NCI-H128 (cell line): ENCODE data around the gene PXT1.
A peak's percentile ranks its signal among the peaks of the same experiment; 100 is the strongest.
"Not testable (repeated sequence)": the region's sequence is repeated elsewhere in the genome, so short reads cannot be mapped to it uniquely, and the experiment has no call there.

ENCODE experiments used
- DNase-seq: peaks from one replicate; lab custom pipeline; 2025; ENCODE audit not compliant: unreplicated experiment; lab: John Stamatoyannopoulos, UW

Gene PXT1, protein sequence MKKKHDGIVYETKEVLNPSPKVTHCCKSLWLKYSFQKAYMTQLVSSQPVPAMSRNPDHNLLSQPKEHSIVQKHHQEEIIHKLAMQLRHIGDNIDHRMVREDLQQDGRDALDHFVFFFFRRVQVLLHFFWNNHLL

DNA sequence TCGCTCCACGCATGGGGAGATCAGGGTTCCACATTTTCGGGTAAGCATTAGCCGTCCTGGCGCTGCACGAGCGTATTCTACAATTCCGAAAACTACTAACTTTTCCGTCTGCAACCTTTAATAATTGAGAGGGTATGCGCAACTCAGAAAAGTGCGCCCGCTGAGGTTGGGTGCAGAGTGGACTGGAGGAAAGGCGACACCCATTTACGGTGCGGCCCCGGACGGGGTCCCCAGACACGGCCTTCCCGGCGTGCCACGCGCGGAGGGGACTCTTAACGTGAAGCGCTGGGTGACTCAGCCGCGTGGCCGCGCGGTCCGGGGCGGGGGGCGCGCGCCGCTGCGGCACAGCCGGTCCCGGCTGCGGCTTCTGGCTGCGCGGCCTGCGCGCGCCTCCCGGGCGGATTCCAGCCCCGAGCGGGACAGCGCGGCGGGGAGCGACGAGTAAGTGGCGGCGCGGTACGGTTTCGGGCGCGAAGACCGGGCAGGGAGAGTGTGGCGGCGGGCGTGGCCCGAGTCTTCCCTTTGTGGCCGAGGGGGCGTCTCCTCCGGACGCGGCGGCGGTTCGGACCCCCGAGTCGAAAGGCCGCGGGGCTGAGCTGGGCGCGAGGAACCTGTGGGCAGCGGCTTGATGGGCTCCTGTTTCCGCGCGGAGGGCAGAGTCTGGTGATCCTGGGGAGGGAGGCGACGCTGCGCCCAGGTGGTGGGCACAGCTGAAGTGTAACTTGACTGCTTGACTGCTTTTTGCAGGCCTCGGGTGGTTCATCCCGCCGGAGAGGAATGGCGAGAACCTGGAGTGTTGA lies at the start of gene PXT1, which contains the start of gene KCTD20:
Gene PXT1, minus strand, starts transcription at position 184 of the 800 bp plus-strand sequence. CDS start 16,772 bp downstream, outside the sequence.
Gene KCTD20, plus strand, starts transcription at position 330 of the 800 bp plus-strand sequence. CDS start 27,098 bp downstream, outside the sequence.
- peak; percentile 74 for DNase-seq

DNA sequence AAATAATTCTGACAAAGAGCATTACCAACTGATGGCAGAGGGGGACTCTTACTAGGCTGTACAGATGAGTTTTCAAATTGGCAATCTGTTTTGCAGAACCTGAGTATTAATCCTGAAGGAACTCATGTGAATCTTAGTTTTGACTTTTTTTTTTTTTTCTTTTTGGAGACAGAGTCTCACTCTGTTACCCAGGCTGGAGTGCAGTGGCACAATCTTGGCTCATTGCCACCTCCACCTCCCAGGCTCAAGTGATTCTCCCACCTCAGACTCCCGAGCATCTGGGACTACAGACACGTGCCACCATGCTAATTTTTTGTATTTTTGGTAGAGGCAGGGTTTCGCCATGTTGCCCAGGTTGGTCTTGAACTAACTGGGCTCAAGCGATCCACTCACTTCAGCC lies 49.4 kb upstream of the PXT1 start:
- DNase-seq, result no peak

DNA sequence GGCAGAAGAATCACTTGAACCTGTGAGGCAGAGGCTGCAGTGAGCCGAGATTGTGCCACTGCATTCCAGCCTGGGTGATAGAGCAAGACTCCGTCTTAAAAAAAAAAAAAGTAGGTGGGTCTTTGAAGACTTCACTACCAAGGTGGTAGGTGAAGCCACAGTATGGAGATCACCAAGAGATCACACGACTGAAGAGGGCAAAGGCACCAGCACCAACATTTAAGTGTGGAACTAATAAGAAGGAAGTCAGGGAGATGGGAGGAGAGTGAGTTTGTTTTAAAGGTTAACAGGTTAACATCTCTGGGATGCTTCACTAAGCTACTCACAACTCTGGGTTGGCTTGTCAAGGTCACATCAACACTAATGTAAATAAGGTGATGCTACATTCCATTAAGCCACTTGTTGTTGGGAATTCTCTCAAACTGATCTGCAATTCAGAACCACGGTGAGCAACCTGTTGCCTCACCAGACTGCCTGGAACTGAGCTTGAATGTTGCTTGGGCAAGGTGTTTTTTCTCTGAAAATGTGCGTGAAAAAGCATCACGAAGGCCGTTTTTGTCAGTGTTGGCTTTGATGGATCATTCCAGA lies 48.8 kb upstream of the PXT1 start:
- no peak for DNase-seq

DNA sequence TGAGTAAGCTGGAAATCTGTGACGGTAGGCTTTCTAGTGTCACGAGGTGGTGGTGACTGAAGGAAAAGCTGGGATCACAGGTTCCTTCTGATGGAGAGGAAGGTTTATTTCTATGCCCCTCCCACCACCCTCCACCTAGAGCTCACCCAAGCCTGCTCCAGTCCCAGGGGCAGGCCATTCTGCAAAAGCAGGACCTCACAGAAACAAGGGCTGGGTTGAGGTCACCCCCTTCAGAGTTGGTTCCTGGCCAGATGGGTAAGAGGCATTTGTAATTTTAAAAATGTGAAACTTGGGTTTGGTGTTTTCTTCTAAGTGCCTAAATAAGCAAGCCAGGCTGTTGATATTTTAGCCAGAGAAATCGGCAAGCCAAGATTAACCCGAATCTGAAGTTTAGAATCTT lies 46.8 kb upstream of the PXT1 start:
- DNase-seq, result no peak

DNA sequence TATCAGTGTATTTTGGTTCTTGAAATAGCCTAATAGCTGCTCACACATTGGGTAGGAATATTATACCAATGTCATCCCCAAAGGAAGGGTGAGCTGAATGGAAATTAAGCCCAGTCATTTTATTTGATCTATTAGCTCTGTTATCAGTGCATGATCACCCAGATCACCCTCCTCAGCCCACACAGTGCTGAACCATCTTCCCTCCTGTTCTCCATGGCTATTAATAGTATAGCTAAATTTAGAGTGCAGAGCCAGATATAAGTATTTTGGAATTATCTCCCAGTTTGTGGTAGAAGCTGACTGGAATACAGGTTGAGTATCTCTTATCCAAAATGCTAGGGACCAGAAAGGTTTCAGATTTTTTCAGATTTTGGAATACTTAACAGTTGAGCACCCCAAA lies 45.6 kb upstream of the PXT1 start:
- no peak for DNase-seq

DNA sequence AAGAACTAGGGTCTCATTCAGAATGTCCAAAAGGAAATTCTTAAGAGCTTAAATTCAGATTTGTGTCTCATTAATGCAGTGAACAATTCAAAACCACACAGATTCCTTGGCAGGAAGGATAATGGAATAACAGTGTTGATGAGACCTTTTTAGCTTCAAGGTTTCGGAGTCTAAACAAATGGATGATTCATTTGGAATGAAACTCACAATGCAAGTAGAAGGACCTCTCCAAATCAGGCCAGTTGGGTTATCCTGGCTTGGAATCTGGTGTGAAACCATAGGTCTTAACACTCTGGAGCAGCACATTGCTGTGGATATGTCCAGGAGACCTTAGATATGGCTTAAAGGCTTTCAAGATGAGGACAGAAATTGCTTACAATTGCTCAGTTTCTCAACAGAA lies 45.0 kb upstream of the PXT1 start:
- DNase-seq, result no peak

DNA sequence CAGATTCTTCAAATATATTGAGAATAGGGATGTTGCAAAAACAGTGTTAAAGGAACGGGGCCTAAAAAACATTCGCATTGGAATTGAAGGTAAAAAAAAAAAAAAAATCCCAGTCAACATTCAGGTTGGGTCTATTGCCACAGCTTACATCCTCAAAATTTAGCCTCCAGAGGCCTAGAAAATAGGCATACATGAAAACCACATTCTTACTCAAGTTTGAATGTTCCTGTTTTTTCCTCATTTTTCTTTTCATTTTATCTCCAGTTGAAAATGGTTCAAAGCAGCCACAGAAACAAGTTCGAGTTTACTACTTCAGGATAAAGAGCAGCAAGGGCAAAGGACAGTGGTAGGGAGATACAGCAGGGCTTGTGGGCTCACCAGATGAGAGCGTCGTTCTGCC lies 42.1 kb upstream of the PXT1 start:
- no peak for DNase-seq

DNA sequence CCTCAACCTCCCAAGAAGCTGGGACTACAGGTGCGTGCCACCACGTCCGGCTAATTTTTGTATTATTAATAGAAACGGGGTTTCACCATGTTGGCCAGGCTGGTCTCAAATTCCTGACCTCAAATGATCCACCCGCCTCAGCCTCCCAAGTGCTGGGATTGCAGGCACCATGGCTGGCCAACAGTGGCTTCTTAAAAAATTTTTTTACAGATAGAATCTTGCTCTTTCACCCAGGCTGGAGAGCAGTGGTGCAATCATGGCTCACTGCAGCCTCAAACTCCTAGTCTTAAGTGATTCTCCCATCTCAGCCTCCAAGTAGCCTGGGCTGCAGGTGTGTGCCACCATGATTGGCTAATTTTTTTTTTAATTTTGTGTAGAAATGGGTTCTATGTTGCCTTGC lies 40.7 kb upstream of the PXT1 start:
- DNase-seq, result not testable (repeated sequence)

DNA sequence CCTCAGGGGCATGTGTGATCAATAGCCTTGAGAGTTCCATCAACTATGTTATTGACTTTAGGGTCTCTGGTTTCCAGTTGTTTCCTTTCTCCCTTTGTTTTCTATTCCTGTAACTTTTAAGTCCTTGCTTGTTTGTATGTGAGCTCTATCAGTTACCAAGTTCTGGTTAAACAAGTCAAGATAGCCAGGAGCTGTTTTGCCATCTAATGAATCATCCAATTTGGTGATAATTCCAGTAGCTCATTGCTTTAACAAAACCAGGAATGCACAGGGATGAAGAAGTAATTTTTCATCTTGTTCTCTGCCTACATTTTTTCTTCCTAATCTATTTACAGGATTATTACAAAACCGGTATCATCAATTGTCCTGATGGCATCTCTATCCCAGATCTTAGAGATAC lies 36.6 kb upstream of the PXT1 start:
- DNase-seq, result no peak

DNA sequence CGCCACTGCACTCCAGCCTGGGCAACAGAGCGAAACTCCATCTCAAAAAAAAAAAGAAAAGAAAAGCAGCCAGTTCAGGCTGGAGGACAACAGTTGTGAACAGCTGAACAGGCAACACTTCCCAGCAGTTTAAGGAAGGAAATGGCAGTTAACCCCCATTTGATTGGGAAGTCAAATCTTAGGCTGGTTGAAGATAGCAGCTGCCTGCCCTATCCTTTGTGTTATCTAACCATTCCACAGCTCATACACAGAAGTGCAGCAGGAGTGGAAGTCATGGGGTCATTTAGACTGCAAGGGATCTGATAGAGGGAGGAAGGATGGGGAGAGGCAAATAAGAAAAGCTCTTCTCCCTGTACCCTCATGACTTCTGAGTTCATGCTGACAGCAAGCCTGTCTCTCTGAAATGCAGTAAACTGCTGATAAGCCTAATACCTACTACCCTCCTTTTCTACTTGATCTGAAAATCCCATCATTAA lies 35.4 kb upstream of the PXT1 start:
- no peak for DNase-seq

DNA sequence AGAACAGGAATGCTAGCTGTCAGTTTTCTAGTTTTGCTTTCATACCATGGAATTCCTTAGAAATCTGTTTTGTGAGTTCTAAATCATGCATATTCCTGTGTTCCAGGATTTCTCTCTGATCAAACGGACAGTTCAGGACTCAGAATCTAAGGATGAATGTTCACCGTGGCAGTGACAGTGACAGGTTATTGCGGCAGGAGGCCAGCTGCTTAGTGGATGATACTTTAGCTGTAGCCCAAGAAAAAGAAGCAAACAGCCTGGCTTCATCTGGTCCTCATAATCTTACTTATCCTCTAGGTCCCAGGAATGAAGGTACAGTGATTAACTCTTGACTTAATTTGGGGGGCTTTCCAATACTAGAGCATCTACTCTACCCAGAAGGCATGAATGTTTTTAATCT lies 27.3 kb upstream of the PXT1 start:
- no peak for DNase-seq

DNA sequence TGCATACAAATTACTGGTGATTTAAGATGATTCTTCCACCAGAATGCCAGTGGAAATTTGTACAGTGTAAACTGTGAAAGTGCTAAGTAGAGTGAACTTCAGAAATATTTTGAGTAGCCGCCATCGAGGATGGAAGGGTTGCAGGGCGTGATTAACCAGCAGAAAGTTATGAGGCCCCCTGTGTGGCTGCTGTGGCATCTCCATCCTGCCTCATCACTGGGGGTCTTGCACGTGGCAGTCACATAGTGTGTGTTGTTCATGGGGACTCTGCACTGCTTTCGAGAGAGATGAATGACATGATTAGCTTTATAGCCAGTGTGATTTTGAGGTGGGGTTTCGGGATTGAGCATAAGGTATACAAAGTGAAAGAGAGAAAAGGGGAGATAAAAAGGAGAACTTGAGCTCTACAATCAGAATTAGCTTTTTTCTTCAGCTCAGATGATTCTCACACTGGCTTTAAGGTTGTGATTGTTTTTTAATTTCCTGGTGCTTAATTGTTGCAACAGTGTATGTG lies 26.6 kb upstream of the PXT1 start:
- no peak for DNase-seq

DNA sequence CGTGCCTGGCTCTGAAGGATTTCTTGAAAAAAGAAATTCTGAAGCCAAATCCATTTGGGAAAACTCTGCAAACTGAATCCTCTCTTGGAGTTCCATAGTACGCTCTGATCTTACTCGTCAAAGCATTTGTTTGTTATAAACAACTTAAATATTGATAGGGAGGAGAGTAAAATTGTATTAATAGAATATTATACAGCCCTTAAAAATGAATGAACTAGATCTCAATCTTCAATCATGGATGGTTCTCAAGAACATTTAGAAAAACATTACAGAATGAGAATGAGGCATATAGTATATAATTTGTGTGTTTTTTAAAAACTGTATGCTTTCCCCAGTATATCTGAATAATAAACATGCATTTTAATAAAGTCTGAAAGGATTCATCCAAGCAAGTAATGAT lies 25.0 kb upstream of the PXT1 start:
- no peak for DNase-seq

DNA sequence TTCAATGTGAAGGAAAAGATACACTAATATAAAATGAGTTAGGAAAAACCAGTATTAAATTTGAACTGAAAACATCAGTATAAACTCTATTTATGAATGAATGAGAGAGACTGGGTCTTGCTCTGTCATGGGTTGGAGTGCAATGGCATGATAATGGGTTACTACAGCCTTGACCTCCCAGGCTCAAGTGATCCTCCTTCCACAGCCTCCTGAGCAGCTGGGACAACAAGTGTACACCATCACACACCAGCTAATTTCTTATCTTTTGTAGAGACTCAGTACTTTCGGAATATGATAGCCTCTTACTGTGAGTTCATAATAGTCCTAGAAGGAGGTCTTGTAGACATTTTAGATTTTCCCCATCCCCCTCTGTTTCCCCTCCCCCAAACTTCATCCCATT lies 21.6 kb upstream of the PXT1 start:
- no peak for DNase-seq

DNA sequence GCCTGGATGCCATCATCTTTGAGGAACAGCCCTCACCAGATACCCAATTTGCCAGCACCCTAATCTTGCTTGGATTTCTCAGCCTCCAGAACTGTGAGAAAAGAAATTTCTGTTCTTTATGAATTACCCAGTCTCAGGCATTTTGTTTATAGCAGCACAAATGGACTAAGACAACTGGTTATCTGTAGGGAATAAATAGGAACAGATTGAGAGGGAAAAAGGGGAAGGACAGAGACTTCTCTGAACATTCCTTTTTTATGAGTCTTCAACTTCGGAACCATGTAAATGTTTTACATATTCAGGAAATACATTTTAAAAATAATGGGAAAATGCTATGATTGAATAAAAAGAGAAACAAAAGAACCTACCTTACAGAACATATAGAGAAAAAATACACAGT lies 21.0 kb upstream of the PXT1 start:
- DNase-seq, result no peak

DNA sequence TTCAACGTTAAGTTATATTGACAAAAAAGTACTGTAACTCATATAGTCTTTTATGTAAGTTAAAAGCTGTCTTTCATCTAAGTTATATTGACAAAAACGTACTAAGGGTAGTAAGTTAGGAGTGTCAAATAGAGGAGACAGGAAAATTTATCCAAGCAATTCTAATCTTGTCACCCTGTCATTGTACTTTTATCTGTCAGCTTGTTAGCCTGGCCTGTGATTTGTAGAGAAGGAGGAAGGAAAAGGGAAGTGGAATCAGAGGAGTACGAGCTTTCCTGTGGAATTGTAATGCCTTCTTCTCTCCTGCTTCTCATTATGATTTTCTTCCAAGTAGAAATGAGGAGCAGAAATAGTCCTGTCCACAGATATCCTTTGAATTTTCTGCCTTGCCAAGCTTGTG lies 19.0 kb upstream of the PXT1 start:
- no peak for DNase-seq

DNA sequence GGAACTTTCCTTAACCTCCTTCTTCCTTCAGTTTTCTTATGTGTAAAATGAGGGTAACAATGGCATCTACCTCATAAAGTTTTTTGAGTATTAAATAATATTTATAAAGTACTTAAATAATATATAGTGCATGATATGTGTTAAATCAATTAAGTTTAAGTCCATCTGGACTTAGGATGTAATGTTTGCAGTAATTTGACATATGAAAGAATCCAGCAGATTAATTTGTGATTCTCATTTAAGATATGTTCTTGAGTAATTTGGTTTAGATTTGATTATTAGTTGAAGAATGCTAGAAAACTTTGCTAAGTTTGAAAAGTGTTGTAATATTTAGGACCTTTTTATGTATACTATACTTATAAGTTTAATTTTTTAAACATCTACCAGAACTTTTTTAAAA lies 18.3 kb upstream of the PXT1 start:
- DNase-seq, result no peak

DNA sequence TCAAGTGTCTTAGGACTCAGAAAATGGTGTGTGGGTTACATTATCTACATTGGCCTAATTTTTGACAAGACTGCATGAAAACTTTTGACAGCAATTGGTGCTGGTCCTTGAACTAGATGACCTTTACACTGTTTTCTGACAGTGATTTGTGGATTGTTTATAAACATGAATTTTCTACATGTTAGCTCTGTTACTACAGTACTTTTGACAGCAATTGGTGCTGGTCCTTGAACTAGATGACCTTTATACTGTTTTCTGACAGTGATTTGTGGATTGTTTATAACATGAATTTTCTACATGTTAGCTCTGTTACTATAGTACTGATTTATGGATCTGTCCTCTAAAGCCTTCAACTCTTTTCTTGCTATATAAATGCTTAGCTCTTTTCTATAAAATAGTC lies 16.8 kb upstream of the PXT1 start:
- no peak for DNase-seq

DNA sequence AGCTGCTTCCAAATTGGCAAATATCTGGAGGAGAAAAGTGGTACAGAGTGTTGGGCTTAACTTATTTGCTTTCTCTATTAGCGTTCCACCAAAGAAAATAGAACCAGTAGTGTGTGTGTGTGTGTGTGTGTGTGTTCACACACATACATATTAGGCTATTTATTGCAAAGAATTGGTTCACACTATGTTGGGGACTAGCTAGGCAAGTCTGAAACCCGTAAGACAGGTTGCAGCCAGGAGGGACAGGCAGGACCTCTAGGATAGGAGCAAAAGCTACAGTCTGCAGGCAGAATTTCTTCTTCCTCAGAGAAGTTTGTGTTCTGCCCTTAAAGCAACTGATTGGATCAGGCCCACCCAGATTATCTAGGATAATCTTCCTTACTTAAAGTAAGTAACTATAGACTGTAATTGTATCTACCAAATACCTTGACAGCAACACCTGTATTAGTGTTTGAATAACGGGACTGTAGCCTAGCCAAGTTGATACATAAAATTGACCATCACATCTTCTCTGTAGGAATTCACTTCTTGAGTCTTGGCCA lies 12.9 kb upstream of the PXT1 start:
- DNase-seq, result no peak

DNA sequence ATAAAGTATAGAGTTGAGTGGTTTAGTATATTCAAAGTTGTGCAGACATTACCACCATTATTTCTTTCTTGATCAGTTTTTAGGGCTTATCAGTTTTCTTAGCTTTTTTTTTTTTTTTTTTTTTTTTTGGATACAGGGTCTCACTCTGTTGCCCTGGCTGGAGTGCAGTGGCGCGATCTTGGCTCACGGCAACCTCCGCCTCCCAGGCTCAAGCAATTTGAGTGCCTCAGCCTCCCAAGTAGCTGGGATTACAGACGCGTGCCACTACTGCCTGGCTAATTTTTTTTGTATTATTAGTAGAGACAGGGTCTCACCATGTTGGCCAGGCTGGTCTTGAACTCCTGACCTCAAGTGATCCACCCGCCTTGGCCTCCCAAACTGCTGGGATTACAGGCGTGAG lies 10.2 kb upstream of the PXT1 start:
- DNase-seq, result not testable (repeated sequence)

DNA sequence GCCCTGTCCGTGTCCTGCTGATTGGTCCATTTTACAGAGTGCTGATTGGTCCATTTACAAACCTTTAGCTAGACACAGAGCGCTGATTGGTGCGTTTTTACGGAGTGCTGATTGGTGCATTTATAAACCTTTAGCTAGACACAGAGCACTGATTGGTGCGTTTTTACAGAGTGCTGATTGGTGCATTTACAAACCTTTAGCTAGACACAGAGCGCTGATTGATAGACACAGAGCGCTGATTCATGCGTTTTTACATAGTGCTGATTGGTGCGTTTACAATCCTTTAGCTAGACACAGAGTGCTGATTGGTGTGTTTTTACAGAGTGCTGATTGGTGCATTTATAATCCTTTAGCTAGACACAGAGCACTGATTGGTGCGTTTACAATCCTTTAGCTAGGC lies 6.5 kb upstream of the PXT1 start:
- DNase-seq, result not testable (repeated sequence)

DNA sequence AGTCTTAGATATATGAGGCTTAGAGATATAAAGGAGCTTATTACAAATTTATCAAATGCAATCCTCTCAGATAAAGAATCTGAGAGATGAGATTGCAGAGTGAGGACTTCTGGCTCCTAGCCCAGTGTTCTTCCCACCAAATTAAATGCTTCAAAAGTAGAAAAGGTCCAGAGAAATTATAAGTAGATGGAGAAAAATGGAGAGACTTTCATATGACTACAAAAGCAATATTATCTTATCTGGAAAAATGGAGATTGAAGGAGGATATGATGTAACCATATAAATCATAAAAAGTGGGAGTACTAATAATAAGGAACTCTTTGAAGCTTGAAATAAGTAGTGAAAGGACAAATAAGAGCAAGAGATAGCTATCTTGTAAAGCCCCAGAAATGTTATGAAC lies 3.0 kb upstream of the PXT1 start:
- DNase-seq, result no peak
